ENCODE data around the gene TRIM17. TPM values are rescaled to one million over a fixed set of nuclear protein-coding genes. Genes with fewer than 3 reads are reported as not detected.

The TRIM17 gene
- total RNA-seq, 1 experiment from 2014 or later = not detected

DNA sequence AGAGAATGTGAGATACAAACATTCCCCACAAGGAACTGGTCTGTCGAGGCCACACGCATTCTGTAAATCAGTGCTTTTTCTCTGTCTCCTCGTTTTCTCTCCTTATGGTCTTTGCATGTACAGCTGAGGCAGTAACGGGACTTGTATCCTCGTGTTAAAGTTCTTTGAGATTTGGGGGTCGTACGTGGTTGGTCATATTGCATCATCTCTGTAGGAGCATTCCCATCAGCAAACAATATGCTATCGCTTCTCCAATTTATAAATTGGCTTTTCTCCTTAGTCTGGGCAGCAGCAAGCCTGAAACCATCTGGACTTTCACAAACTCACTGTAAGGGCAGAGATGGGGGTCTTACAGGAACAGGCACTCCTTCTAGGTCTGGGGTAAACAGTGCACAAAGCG is 13.0 kb upstream of the TRIM17 start:
- Histone ChIP-seq H3K4me3 (replicated peaks in 1 of 2; ENCODE audit: low read depth in 1 of 2, low read length in 2 of 2) (no peak overlapping the region), H3K9me2 (ENCODE audit: insufficient read depth) (no peaks in the 10 kb centered on the region), H4K20me1 (ENCODE audit: insufficient read depth) (no peaks in the 10 kb centered on the region), H3K27me3 (ENCODE audit: insufficient read depth, low read length) (no peaks in the 10 kb centered on the region), H3K79me2 (ENCODE audit: insufficient read depth, low read length) (no peaks in the 10 kb centered on the region), H3K4me2 (ENCODE audit: low read length) (no peak overlapping the region), H3K9ac (ENCODE audit: low read length) (no peak overlapping the region), H3K36me3 (ENCODE audit: control insufficient read depth in 1 of 2, insufficient read depth in 2 of 2, low read length in 2 of 2) (no peaks in the 10 kb centered on the region), H2AFZ (ENCODE audit: low read depth, low read length, poor library complexity, severe bottlenecking) (no peak overlapping the region), H3K27ac (ENCODE audit: low read depth, low read length) (no peak overlapping the region), H3K9me3 (ENCODE audit: control insufficient read depth in 1 of 2, insufficient read depth in 1 of 2, low read depth in 1 of 2, low read length in 2 of 2) (no peaks in the 10 kb centered on the region), H3K4me1 (ENCODE audit: control insufficient read depth in 1 of 2, insufficient read depth in 2 of 2, low read length in 2 of 2) (no peaks in the 10 kb centered on the region)
- intact Hi-C loops (cut with micrococcal nuclease) = no loop called here
- ATAC-seq (no peak), DNase-seq (ENCODE audit: low read depth, low spot score) (no peak)
- ChIA-PET POLR2A (no interaction called here), CTCF (no interaction called here), RAD21 (ENCODE audit: low non-redundant PET in 1 of 2, low total read pairs in 2 of 2, uncharacterized antibody in 2 of 2, unreplicated experiment in 2 of 2) (no interaction called here)
- no TSS peak for BruUV-seq (replicated peaks)
- TF ChIP-seq CEBPB (IDR thresholded peaks at IDR 0.05; ENCODE audit: low read depth) = no peak

- no peak overlapping the region for H2AFZ ChIP-seq (ENCODE audit: low read depth, low read length, poor library complexity, severe bottlenecking)
- no peak for TF ChIP-seq RAD21 (IDR thresholded peaks at IDR 0.05; ENCODE audit: low read depth)
- no peak for TF ChIP-seq EGR1 (IDR thresholded peaks at IDR 0.05; ENCODE audit: low read depth)
- TF ChIP-seq SRF (IDR thresholded peaks at IDR 0.05; ENCODE audit: low read depth) = no peak
- no peak for TF ChIP-seq SP1 (IDR thresholded peaks at IDR 0.05; ENCODE audit: low read depth)
- TF ChIP-seq EZH2 (IDR thresholded peaks at IDR 0.05) = no peak
- no peak for TF ChIP-seq POLR2A (IDR thresholded peaks at IDR 0.05; ENCODE audit: borderline replicate concordance, extremely low read depth, insufficient read depth, insufficient read length)
- H3K4me2 ChIP-seq (ENCODE audit: low read length) = no peak overlapping the region
- H3K9me3 ChIP-seq (ENCODE audit: control insufficient read depth in 1 of 2, insufficient read depth in 1 of 2, low read depth in 1 of 2, low read length in 2 of 2) = no peaks in the 10 kb centered on the region
- DNase-seq (ENCODE audit: low read depth, low spot score) (no peak), ATAC-seq (no peak)
- H3K79me2 ChIP-seq (ENCODE audit: insufficient read depth, low read length) = no peaks in the 10 kb centered on the region
- intact Hi-C loops (cut with micrococcal nuclease) = no loop called here
- no peaks in the 10 kb centered on the region for H3K4me1 ChIP-seq (ENCODE audit: control insufficient read depth in 1 of 2, insufficient read depth in 2 of 2, low read length in 2 of 2)
- CTCF ChIA-PET = no interaction called here
- POLR2A ChIA-PET = no interaction called here
- H3K27ac ChIP-seq (ENCODE audit: low read depth, low read length) = no peak overlapping the region
- H4K20me1 ChIP-seq (ENCODE audit: insufficient read depth) = no peaks in the 10 kb centered on the region
- RAD21 ChIA-PET (ENCODE audit: low non-redundant PET in 1 of 2, low total read pairs in 2 of 2, uncharacterized antibody in 2 of 2, unreplicated experiment in 2 of 2) = no interaction called here
- H3K36me3 ChIP-seq (ENCODE audit: control insufficient read depth in 1 of 2, insufficient read depth in 2 of 2, low read length in 2 of 2) = no peaks in the 10 kb centered on the region
- H3K9ac ChIP-seq (ENCODE audit: low read length) = no peak overlapping the region
- H3K9me2 ChIP-seq (ENCODE audit: insufficient read depth) = no peaks in the 10 kb centered on the region
- BruUV-seq (replicated peaks) = no TSS peak
- H3K27me3 ChIP-seq (ENCODE audit: insufficient read depth, low read length) = no peaks in the 10 kb centered on the region
- no peak overlapping the region for H3K4me3 ChIP-seq (replicated peaks in 1 of 2; ENCODE audit: low read depth in 1 of 2, low read length in 2 of 2)
Observed at GRCh38 chr1:228429007-228429406, 12.3 kb upstream of the TRIM17 start.

Data from HCT116 (cell line).